Gastroesophageal sphincter (tissue), 3 donors: ENCODE results near the gene SLC4A9.

ENCODE experiments used
- EP300 ChIP-seq: sonication (generic); formaldehyde crosslinking; IDR thresholded peaks from one replicate; pipeline ENCODE4 v1.6.1; 2017; ENCODE audit warnings: antibody characterized with exemption, mild to moderate bottlenecking
- POLR2A ChIP-seq, 2 donors: fragments of 450-650 bp; IDR thresholded peaks; one replicate each; pipeline ENCODE4 v1.6.1; 2017; ENCODE audit warnings: antibody characterized with exemption in 2 of 2, mild to moderate bottlenecking in 2 of 2, moderate library complexity in 1 of 2
- POLR2AphosphoS5 ChIP-seq: sonication (generic); formaldehyde crosslinking; IDR thresholded peaks from one replicate; pipeline ENCODE4 v1.6.1; 2017; ENCODE audit warnings: antibody characterized with exemption
- TF ChIP-seq, protein P1 (sequence below), 4 experiments: fragments of 200-600 bp in 2 of 4; fragments of 450-650 bp in 2 of 4; sonication (generic) in 1 of 4; IDR thresholded peaks; one replicate each; pipeline ENCODE4 v1.5.1; 2017 to 2019; ENCODE audit warnings: antibody characterized with exemption in 4 of 4, mild to moderate bottlenecking in 2 of 4, moderate library complexity in 2 of 4

GRCh38 chr5:140328036-140328764 is 31.8 kb upstream of the SLC4A9 start:
- TF ChIP-seq, protein P1, sequence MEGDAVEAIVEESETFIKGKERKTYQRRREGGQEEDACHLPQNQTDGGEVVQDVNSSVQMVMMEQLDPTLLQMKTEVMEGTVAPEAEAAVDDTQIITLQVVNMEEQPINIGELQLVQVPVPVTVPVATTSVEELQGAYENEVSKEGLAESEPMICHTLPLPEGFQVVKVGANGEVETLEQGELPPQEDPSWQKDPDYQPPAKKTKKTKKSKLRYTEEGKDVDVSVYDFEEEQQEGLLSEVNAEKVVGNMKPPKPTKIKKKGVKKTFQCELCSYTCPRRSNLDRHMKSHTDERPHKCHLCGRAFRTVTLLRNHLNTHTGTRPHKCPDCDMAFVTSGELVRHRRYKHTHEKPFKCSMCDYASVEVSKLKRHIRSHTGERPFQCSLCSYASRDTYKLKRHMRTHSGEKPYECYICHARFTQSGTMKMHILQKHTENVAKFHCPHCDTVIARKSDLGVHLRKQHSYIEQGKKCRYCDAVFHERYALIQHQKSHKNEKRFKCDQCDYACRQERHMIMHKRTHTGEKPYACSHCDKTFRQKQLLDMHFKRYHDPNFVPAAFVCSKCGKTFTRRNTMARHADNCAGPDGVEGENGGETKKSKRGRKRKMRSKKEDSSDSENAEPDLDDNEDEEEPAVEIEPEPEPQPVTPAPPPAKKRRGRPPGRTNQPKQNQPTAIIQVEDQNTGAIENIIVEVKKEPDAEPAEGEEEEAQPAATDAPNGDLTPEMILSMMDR (IDR thresholded peaks at IDR 0.05), result no peak
- TF ChIP-seq POLR2A (IDR thresholded peaks at IDR 0.05) (no peak), EP300 (no peak), POLR2AphosphoS5 (no peak)
